ENCODE measurements around the gene REM1.
"Not testable (repeated sequence)": the region's sequence is repeated elsewhere in the genome, so short reads cannot be mapped to it uniquely, and the experiment has no call there.

The REM1 gene, protein sequence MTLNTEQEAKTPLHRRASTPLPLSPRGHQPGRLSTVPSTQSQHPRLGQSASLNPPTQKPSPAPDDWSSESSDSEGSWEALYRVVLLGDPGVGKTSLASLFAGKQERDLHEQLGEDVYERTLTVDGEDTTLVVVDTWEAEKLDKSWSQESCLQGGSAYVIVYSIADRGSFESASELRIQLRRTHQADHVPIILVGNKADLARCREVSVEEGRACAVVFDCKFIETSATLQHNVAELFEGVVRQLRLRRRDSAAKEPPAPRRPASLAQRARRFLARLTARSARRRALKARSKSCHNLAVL

DNA sequence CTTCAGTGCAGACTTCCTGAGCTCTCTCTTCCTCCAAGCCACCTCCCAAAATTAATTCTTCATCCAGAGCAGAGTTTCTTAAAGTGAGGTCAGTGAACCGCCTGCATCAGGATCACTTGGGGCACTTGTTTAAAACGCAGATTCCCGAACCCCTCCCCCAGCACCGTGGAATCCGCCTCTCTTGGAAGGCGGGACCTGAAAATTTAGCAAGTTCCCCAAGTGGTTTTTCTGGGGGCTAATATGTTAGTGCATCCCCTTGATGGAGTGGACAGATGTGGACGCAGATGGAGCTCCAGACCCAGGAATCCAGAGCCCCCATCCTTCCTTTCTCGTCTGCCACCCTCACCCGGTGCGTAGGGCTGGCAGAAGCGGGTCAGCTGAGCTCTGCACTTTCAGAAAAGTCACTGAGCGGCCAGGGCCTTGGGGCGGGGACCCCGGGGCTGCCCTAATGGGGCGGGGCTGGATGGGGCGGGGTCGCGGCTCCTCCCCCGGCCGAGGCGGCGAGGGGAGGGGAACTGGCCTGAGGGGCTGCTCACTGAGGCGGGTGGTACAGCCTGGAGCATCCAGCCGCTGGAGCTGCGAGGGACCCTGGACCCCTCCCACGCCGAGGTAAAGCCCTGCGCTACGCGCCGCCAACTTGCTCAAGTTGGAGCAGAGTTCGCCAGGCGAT, at the start of gene REM1, which contains the start of gene DEFB124:
Gene REM1, plus strand, starts transcription at position 531 of the 670 bp plus-strand sequence. CDS start 1,158 bp downstream, outside the sequence.
Gene DEFB124, minus strand, starts transcription at position 370 of the 670 bp plus-strand sequence. CDS start 2,114 bp downstream, outside the sequence.
- no peak for DNase-seq (ENCODE audit: low read depth in 2 of 2)

DNA sequence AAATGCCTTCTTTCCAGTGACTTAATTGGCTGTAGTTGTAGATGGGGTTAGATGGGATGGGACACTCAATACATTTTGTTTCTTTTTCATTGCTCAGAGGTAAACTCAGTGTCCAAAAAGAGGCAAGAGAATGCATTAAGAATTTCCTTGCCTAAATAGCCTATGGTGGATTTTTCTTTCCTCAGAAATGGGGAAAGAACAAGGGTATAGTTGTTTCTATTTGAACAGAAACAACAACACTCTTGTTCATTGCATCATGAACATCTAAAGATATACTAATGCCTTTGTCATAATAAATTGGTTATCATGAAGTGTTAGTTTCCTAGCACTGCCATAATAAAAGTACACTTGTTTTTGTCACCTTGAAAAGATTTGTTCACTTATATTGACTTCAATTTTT, 49.3 kb upstream of the REM1 start:
- DNase-seq (ENCODE audit: low read depth in 2 of 2) = no peak

DNA sequence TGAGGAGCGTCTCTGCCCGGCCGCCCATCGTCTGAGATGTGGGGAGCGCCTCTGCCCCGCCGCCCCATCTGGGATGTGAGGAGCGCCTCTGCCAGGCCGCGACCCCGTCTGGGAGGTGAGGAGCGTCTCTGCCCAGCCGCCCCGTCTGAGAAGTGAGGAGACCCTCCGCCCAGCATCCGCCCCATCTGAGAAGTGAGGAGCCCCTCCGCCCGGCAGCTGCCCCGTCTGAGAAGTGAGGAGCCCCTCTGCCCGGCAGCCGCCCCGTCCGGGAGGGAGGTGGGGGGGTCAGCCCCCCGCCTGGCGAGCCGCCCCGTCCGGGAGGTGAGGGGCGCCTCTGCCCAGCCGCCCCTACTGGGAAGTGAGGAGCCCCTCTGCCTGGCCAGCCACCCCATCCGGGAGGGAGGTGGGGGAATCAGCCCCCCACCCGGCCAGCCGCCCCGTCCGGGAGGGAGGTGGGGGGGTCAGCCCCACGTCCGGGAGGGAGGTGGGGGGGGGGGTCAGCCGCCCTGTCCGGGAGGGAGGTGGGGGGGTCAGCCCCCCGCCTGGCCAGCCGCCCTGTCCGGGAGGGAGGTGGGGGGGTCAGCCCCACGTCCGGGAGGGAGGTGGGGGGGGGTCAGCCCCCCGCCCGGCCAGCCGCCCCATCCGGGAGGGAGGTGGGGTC, 48.1 kb upstream of the REM1 start:
- not testable (repeated sequence) for DNase-seq (ENCODE audit: low read depth in 2 of 2)

DNA sequence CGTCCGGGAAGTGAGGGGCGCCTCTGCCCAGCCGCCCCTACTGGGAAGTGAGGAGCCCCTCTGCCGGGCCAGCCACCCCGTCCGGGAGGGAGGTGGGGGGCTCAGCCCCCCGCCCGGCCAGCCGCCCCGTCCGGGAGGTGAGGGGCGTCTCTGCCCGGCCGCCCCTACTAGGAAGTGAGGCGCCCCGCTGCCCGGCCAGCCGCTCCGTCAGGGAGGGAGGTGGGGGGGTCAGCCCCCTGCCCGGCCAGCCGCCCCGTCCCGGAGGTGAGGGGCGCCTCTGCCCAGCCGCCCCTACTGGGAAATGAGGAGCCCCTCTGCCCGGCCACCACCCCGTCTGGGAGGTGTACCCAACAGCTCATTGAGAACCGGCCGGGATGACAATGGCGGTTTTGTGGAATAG, 47.5 kb upstream of the REM1 start:
- not testable (repeated sequence) for DNase-seq (ENCODE audit: low read depth in 2 of 2)

DNA sequence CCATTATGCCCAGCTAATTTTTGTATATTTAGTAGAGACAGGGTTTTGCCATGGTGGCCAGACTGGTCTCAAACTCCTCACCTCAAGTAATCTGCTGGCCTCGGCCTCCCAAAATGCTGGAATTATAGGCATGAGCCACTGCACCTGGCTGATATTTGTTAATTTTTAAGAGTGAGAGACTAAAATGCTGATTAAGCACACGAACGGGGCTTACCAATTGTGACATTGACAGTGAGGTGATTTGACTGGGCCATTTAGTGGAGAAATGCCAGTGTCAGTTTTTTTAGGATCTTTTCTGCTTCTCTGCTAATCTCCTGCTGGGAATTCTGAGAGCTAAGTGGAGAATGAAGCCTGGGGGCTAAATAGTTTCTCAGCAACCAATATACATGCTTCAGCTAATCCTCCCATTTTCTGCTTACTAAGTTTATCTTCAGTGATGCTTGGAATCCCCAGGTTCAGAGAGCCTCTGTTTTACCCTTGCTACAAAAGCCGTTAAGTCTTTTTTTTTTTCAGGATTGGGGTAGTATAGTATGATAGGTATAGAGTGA, 44.4 kb upstream of the REM1 start:
- DNase-seq (ENCODE audit: low read depth in 2 of 2) = no peak

DNA sequence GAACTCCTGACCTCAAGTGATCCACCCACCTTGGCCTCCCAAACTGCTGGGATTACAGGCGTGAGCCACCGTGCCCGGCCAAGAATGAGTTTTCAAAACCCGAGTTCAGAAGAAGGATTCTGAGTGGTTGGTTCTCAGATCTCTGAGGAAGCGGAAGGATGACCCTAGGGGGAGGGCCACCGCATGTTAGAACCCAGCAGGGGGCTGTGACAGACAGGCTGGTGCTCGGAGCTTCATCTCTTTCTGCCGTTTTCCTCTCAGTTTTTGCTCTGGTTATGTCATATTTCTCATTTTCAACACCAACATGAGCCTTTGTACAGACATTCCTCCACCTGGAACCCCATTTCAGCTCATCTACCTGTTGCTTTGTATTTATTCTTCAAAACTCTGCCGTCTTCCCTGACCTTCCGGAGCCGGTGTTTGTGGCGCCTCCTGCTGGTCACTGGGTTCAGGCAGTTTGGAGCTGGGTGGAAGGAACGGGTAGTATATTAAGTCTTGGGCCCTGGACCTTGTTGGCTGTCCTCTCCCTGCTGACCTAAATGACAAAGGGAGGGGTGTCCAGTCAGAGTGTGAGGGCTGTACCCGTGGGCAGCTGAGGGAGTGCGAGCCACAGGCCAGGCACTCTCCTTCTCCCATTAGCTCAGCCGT, 35.0 kb upstream of the REM1 start, which contains the start of gene DEFB123:
Gene DEFB123, plus strand, starts transcription at position 621 of the 648 bp plus-strand sequence. CDS start 67 bp downstream, outside the sequence.
- peak in 1 of 2 donors; percentile 3 for DNase-seq (ENCODE audit: low read depth in 2 of 2)

DNA sequence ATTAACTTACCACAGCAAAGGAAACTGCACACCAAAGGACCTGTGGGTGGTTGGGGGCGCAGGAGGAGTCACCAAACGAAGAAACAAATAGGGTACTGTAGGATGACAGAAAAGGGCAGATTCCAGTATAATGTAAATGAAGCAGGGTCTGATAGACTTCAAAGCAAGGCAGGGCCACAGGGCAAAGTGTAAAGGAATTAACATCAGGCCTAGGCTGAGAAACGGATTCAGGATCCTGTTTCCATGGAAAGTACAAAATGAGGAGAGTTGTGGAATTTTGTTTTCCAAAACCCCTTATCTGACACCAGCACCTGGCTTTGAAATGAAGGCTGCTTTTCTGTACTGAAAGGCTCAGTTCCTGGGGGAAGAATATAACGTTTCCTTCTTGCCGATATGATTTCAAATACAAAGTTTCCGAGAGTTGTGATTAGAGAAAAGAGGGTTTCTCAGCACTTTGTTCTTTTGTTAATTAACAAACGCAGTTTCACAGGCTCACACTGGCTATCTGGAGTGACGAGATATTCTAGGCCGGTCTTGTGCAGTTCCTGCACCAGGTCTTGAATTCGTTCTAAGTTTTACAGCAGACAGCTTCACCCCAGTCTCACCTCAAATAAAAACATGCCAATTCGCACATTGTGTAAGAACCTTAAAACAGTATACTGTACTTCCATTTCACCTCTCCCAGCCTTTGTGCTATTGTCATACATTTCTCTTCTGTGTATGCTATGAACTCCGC, 28.8 kb upstream of the REM1 start:
- DNase-seq (ENCODE audit: low read depth in 2 of 2) = no peak

DNA sequence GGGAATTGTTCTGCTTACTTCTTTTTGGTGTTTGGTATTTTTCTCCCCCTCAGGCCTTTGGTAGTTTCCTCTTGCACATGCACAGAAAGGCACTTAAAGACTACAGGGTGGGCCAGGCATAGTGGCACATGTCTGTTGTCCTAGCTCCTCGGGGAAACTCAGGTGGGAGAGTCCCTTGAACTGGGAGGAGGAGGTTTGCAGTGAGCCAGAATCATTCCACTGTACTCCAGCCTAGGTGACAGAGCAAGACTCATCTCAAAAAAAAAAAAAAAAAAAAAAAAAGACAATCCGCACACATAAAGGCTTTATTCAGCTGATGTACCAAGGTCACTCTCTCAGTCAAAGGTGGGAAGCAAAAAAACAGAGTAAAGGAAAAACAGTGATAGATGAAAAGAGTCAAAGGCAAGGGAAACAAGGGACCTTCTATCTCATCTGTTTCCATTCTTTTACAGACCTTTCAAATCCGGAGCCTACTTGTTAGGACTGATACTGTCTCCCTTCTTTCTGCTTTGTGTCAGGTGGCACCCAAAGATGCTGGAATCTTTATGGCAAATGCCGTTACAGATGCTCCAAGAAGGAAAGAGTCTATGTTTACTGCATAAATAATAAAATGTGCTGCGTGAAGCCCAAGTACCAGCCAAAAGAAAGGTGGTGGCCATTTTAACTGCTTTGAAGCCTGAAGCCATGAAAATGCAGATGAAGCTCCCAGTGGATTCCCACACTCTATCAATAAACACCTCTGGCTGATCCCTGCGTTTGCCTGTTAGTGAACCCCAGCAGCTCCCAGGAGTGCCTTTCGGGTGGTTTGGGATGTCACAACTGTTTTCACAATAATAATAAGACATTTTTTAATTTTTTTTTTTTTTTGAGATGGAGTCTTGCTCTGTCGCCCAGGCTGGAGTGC, 25.3 kb upstream of the REM1 start:
- DNase-seq (ENCODE audit: low read depth in 2 of 2) = no peak

DNA sequence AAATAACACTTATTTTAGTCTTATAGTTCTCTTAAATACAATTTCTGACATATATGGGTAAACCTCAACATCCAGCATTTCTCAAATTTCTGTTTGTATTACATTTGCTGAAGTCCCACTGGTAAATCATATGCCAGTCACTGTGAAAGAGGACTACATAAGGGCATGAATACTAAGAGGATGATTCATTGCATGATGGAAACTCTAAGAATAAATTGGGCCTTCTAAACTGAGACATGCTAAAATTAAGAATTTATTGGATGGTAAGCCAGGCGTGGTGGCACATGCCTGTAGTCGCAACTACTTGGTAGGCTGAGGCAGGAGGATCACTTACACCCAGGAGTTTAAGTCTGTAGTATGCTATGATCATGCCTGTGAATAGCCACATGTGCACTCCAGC, 22.5 kb upstream of the REM1 start:
- no peak for DNase-seq (ENCODE audit: low read depth in 2 of 2)

DNA sequence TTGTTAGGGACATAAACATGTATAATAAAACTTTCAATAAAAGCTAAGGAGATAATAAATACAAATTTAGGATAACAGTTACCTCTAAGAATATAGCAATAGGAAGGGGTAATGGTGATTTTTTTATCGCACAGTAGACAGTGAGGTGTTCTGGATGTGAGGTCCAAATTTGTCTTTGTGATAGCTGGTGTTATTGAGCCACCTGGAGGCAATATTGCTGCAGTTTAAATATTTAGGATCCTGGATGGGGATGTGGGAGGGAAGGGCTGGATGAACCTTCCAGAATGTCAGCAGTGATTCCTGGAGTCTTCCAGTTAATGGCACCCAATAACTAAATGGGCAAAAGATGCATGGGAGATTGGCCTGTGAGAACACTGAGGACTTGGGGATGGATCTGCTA, 20.7 kb upstream of the REM1 start:
- DNase-seq (ENCODE audit: low read depth in 2 of 2) = no peak

DNA sequence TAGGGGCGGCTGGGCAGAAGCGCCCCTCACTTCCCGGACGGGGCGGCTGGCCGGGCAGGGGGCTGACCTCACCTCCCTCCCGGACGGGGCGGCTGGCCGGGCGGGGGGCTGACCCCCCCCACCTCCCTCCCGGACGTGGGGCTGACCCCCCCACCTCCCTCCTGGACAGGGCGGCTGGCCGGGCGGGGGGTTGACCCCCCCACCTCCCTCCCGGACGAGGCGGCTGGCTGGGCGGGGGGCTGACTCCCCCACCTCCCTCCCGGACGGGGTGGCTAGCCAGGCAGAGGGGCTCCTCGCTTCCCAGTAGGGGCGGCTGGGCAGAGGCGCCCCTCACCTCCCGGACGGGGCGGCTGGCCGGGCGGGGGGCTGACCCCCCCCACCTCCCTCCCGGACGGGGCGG, 4.1 kb upstream of the REM1 start:
- not testable (repeated sequence) for DNase-seq (ENCODE audit: low read depth in 2 of 2)

DNA sequence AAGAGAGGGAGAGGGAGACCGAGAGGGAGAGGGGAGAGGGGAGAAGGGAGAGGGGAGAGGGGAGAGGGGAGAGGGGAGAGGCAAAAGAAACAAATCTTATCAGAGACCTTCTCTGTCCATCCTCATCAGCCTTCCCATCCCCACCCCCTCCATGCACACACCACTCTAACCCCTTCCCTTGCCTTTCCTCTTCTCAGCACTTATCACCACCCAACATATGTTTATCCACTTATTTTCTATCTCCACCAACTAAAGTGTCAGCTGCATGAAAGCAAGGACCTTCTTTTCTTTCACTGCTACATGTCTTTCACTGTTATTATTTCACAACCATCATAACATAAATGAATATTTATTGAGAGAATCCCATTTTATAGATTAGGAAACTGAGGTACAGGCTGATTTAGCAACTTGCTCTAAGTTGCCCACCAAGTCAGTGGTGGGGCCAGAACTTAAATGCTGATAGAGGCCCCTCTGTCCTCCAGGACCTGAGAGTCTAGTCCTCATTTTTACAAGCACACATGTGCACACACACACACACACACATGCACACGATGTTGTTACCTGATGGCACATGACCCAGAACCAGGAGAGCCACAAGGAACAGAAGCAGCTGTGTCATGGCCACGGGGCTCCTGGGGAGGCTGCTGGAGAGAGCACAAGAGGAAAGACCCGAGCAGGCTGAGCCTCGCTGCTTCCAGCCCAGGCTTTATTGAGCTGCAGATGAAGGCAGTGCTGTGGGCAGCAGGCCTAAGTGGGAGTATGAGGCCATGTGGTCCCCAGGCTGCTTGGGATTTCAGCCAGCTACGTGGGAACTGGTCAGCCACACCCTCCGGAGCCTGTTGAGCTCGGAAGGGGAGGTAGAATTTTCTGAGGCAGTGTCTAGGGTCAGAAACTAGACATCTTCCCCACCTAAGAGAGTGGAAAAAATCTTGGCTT, 2.4 kb upstream of the REM1 start:
- DNase-seq (ENCODE audit: low read depth in 2 of 2) = no peak

DNA sequence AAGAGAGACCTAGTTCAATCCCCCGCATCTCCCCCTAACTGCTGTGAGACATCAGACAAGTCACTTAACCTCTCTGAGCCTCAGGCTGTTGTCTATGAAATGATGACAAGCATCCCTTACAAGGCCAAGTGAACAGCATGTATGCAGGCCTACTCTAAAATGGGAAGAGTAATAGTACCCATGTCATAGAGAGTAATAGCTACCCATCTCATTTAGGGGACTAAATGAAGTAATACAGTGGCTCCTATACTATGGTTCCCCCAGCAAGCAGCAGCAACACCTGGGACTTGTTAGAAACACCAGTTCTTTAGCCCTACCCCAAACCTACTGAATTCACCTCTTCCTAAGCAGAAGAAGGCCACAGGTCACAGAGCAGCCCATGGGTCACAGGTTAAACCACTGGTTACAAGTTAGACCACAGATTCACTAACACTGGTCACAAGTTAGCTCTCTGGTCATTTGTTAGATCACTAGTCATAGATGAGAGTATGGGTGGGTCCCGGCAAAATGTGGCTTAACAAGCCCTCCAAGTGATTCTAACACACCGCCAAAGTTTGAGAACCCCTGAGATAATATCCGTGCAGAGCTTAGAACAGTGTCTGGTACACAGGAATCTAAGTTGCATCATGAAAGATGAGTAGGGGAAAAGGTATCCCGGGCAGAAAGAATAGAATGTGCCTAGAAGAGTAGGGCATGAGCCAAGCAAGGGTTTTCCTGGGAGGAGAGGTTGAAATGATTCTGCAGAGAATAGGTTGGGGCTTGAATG, 1.6 kb upstream of the REM1 start:
- no peak for DNase-seq (ENCODE audit: low read depth in 2 of 2)

DNA sequence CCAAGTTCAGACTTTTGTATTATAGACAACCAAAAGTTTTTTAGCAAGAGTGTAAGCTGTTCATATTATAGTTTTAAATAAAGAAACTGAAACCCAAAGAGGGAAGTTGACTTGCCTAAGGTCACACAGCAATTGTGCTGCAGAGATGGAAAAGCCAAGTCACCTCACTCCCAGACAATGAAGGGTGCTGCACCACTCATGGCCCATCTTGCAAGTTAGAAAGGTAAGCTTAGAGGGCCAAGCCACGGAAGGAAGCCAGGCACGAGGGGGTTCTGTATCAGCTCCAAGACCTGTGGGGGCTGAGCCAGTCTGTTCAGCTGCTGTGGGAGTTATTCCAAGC, 1.0 kb upstream of the REM1 start:
- DNase-seq (ENCODE audit: low read depth in 2 of 2) = no peak

DNA sequence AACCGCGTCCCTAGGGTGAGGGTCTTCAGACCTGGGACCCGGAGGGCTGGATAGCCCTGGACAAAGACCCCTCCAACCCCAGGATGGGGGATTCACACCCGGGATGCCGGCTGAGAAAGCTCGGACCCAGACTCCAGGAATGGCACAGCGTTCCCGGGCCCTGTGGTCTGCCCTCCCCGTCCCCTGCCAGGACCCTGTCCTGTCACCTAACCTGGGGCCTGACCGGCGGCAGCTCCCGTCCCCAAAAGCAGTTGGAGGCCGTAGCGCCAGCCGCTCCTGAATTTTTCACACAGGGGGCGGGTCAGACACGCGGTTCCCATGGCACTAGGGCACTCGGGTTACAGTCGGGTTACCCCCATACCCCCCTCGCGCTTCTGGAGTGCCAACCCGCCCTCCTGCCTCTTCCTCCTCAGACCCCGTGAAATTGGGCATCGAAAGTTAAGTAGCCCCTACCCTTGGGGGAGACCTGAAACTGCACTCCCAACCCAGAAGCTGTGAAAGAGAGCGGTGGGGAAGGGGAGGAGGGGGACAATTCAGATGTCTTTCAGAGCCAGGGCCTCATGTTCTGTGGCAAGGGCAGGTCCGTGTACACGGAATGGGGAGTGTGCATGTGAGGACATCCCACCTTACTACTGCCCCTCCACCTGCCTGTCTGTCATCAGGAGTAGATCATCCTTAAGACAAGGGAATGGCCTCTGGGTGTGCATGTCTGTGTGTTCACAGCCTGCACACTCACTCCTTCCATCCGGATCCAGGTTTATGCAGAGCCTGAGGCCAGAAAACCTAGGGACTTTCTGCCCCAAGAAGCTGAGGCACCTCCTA, 595 bp downstream of the REM1 start:
- no peak for DNase-seq (ENCODE audit: low read depth in 2 of 2)

DNA sequence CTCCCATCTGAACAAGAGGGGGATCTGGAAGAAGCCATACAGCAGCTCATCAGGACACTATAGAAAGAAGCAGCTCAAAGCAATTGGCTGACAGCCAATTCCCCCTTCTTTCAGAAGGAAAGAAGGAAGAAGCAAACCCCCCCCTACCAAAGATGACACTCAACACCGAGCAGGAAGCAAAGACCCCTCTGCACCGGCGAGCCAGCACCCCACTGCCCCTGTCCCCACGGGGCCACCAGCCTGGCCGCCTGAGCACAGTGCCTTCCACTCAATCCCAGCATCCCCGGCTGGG, 1.2 kb downstream of the REM1 start:
- no peak for DNase-seq (ENCODE audit: low read depth in 2 of 2)

DNA sequence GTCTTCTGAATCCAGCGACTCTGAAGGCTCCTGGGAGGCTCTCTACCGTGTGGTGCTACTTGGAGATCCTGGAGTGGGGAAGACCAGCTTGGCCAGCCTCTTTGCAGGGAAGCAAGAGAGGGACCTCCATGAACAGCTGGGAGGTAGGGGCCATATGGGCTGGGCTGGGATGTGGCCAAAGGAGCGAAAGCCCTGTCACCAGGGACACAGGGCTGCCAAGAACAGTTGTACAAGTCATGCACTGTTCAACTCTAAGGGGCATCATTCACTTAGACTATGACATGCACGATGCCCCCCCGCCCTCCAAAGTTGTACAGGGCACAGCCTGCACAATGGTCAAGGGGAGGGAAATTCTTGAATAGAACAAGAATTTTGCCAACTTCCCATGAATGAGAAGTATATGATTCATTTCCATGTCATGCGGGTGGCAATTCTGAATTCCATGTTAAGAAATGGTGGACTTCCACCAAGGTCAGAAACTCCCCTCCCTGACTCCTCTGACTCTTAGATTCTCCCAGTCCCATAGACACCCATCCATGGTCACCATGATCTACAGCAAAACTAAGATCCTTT, 1.6 kb downstream of the REM1 start:
- no peak for DNase-seq (ENCODE audit: low read depth in 2 of 2)

Measured in stimulated activated CD4-positive, alpha-beta T cell treated with anti-CD3 and anti-CD28 coated beads, Interleukin-15, amount 100 ng/mL, for 48 hours (primary cell).